A375 (cell line): ENCODE results near the gene ARIH2. TPM values are rescaled to one million over a fixed set of nuclear protein-coding genes. Genes with fewer than 3 reads are reported as not detected.
A peak's percentile ranks its signal among the peaks of the same experiment; 100 is the strongest.

ENCODE experiments used
- small RNA-seq: library from RNA; depleted of rRNA; stranded (forward); fragments of <200 nt; gene quantifications from one replicate; pipeline ENCODE3, GENCODE V24; 2014
- total RNA-seq: library from RNA; depleted of rRNA; stranded (reverse); fragments of >200 nt; shearing (Covaris generic); gene quantifications from 2 replicates; pipeline ENCODE4 v1.2.3, GENCODE V29; 2014; rRNA removed

The ARIH2 gene
- 180 and 214 TPM in 2 replicates for total RNA-seq

GRCh38 chr3:48918388-48919214 lies at the start of gene ARIH2:
Gene ARIH2, plus strand, starts transcription at chr3:48918842. Its CDS starts 8,717 bp downstream, at chr3:48927559.

GRCh38 chr3:48898383-48899234 lies 20.0 kb upstream of the ARIH2 start, which contains the start of gene SLC25A20:
Gene SLC25A20, minus strand, starts transcription at chr3:48898882. Its CDS starts 88 bp downstream, at chr3:48898794.

DNA sequence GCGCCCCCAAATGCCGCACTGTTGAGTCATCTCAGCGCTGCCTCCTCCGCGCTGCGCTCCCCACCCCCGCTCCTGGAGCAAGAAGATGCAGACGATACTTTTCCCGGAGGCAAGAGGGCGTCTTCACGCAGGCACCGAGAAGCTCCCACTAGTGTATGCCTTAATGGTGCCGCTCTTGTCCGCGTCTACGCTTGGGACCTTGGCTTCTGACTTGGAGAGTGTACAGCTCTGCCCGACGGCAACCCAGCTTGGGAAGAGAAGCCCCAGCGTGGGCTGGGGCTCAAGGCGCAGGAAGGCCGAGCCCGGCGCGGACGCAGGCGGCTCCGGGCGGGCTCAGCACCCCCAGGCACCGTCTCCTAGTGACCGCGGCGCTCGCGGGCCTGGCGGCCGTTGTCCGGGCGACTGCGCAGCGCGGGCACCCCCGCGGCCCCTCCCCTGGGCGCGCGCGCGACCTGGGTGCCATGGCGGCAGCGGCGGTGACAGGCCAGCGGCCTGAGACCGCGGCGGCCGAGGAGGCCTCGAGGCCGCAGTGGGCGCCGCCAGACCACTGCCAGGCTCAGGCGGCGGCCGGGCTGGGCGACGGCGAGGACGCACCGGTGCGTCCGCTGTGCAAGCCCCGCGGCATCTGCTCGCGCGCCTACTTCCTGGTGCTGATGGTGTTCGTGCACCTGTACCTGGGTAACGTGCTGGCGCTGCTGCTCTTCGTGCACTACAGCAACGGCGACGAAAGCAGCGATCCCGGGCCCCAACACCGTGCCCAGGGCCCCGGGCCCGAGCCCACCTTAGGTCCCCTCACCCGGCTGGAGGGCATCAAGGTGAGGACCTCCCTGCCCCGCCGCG lies 71.4 kb downstream of the ARIH2 start, which contains the start of gene P4HTM:
P4HTM (plus strand) TSS at position 446 of the 840 bp plus-strand sequence; CDS start at position 462, 16 bp downstream.

GRCh38 chr3:49007068-49007770 lies 88.6 kb downstream of the ARIH2 start, which contains the start of gene WDR6:
Gene WDR6, plus strand, starts transcription at chr3:49007391. Its CDS starts 41 bp downstream, at chr3:49007432.

GRCh38 chr3:49017971-49018706 lies 99.5 kb downstream of the ARIH2 start, which contains the start of gene DALRD3:
Gene DALRD3, minus strand, starts transcription at chr3:49018580. Its CDS starts 16 bp downstream, at chr3:49018564.

DNA sequence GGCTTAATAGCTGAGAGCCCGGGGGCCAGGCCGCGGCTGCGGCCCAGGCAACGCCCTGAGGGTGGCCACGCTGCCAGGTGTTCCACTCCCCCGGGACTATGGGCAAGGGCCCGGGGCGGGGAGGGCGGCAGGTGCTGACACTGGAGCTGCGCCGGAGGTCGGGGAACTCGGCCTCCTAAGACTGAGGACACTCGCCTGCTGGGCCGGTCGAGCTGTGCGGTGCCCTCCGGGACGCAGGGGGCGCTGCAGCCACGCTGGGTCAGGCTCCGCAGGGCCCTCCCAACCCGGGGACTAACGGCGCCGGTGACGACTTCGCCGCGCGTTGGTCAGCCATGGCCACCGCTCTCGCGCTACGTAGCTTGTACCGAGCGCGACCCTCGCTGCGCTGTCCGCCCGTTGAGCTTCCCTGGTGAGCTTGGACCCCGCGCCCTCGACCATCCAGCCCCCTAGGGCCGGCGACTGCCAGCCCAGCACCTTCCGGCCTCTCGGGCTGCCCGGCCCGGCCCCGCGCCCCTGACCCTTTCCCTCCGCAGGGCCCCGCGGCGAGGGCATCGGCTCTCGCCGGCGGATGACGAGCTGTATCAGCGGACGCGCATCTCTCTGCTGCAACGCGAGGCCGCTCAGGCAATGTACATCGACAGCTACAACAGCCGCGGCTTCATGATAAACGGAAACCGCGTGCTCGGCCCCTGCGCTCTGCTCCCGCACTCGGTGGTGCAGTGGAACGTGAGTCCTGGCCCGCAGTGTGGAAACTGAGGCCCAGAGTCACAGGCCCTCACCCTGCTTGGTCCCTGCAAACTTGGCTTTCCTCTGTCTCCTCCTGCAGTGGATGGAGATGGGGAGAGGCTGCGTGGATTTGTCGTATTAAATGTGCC lies 103.4 kb downstream of the ARIH2 start, which contains the start of gene NDUFAF3:
NDUFAF3 (plus strand) TSS at position 309 of the 875 bp plus-strand sequence; CDS start at position 333, 24 bp downstream.

GRCh38 chr3:49028673-49029562 lies 110.3 kb downstream of the ARIH2 start, which contains the start of gene IMPDH2:
Gene IMPDH2, minus strand, starts transcription at chr3:49029398. Its CDS starts 48 bp downstream, at chr3:49029350.

Small RNA genes within 50 kb of the gene (small RNA-seq; reads per million reads assigned to genes)
- 768 reads per million, percentile 99 among the genes with 10 or more reads in this experiment for gene MIR191
- gene MIR425 = 8.7 reads per million, percentile 88 among the genes with 10 or more reads in this experiment

Other genes starting within 250 kb of the ARIH2 start
- 28.9 and 42.3 TPM in 2 replicates for gene NCKIPSD, start 232.9 kb upstream of the ARIH2 start, total RNA-seq
- 59.2 and 60.7 TPM in 2 replicates for gene IP6K2, start 201.6 kb upstream of the ARIH2 start, total RNA-seq
- gene PRKAR2A, start 71.0 kb upstream of the ARIH2 start, total RNA-seq = 37.3 and 43.5 TPM in 2 replicates
- gene SLC25A20, start 20.0 kb upstream of the ARIH2 start, total RNA-seq = 14.3 and 19.3 TPM in 2 replicates
- gene P4HTM, start 71.4 kb downstream of the ARIH2 start, total RNA-seq = not detected in 2 replicates
- 87.4 and 91.0 TPM in 2 replicates for gene WDR6, start 88.5 kb downstream of the ARIH2 start, total RNA-seq
- gene DALRD3, start 99.7 kb downstream of the ARIH2 start, total RNA-seq = 51.6 and 54.6 TPM in 2 replicates
- gene NDUFAF3, start 103.3 kb downstream of the ARIH2 start, total RNA-seq = 188 and 217 TPM in 2 replicates
- 821 and 830 TPM in 2 replicates for gene IMPDH2, start 110.6 kb downstream of the ARIH2 start, total RNA-seq
- gene QRICH1, start 175.2 kb downstream of the ARIH2 start, total RNA-seq = 59.3 and 90.7 TPM in 2 replicates
- gene QARS1, start 185.9 kb downstream of the ARIH2 start, total RNA-seq = 274 and 318 TPM in 2 replicates
- gene USP19, start 202.0 kb downstream of the ARIH2 start, total RNA-seq = 95.6 and 106 TPM in 2 replicates
- gene LAMB2, start 214.2 kb downstream of the ARIH2 start, total RNA-seq = 264 and 272 TPM in 2 replicates
- gene CCDC71, start 247.5 kb downstream of the ARIH2 start, total RNA-seq = 35.7 and 39.9 TPM in 2 replicates